ENCODE results near the gene HEXIM2.

The HEXIM2 gene

DNA sequence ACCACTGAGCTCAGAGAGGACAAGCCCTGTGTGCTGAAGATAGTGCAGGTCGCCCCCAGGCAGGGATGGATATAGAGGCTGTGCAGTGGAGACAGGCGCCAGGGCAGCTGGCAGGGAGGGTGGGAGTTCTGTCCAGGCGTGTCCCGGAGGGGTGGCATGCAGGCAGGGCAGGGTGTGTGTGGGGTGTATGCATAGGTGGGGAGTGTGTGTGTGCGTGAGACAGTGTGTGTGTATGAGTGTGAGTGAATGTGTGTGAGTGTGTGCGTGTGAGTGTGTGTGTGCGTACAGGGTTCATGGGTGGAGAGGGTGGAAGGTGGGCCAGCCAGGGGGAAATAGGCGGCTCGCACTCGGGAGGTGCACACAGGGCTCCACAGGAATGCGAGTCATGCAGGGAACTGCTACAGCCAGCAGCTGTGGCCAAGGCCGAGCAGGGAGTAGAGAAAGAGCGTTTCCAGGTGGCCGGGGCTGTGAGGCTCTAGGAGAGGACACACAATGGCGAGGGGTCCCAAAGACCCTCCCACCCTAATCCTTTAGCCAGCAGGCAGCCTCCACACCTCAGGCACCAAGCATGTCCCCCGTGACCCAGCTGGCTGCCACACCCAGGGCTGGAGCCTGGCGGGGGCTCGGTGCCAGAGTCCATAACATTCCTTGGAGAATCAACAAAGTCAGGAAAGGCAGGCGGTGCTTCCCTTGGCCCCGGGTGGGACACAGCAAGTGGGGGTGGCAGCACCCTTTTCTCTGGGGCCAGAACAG is 34.0 kb upstream of the HEXIM2 start:
- no peak for DNase-seq (ENCODE audit: low read depth in 3 of 3)

DNA sequence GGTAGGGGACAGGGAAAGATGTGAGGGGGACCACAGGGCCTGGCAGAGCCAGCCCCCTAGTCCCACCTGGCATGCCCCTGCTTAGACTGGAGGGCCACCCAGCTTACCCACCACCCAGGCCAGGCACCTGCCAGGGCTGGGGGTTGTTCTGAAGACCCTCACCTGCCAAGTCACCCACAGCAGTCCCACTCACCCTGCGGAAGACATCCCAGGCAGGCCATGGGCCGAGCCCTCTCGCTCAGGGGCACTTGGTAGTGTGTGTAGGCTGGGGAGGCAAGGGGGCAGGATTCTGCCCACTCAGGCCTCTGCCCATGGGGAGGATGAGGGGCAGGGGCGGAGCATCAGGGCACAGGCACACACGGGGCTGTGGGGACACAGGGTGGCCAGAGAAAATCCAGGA is 33.3 kb upstream of the HEXIM2 start:
- DNase-seq (ENCODE audit: low read depth in 3 of 3): no peak

DNA sequence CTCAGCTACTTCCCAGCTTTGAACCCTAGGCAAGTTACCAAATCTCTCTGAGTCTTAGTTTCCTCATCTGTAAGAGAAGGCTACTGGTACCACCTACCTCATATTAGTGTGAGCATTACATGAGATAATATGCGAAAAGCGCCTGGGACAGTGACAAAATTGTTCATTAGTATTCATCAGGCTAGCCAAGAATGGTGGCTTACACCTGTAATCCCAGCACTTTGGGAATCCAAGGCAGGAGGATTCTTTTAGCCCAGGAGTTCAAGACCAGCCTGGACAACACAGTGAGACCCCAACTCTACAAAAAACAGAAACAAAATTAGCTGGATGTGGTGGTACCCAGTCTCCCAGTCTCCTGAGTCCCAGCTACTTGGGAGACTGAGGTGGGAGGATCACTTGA is 32.7 kb upstream of the HEXIM2 start:
- no peak for DNase-seq (ENCODE audit: low read depth in 3 of 3)

DNA sequence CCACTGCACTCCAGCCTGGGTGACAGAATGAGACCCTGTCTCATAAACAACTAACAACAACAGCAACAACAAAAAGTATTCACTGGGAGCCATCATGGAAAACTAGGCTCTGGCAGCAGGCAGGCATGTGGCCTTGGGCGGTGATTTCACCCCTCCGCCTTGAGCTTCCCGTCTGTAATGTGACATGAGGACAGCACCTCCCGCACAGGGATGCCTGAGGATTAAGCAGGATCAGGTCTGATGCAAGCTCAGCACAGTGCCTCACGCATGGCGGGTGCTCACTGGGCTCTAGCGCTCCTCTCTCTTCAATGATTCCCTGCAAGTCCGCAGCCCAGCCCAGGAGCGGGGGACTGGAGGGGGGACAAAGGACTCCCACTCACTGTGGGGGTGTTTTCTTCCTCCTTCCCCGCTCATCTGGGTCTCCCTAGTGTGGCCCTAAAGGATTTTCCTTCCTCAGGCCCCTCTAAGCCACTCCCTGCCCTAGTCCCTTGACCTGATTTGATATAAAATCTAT is 32.2 kb upstream of the HEXIM2 start:
- no peak for DNase-seq (ENCODE audit: low read depth in 3 of 3)

DNA sequence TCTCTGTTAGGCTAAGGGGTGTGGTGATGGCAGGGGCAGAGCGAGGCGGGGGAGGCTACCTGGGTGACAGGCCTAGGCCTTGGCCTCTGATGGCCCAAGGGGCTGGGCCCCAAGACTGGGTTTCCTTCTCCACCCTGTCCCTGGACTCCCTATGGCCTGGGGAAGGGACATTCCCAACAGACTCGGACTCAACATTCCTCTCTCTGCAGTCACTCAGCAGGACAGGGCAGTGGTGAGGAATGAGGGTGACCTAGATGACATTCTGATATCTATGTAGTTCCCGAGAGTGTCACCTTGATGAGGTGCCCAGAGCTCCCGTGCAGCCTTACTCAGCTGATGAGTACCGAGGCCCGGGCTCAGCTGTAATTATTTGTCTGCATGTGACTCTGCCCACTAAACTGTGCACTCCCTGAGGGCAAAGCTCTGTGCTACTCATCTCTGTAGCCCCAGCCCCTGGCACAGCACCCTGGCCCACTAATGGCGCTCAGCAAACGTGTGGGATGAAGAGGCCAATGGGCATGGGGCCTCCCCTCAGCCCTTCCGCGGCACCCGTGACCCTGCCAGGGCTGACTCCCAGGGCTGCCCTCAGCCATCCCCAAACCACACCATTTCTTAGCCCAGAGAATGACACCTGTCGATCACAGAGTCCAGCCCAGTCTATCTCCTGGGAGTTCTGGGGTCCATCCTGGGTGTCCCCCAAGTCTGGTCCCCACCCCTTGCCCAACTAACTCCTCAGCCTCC is 31.6 kb upstream of the HEXIM2 start:
- no peak for DNase-seq (ENCODE audit: low read depth in 3 of 3)

DNA sequence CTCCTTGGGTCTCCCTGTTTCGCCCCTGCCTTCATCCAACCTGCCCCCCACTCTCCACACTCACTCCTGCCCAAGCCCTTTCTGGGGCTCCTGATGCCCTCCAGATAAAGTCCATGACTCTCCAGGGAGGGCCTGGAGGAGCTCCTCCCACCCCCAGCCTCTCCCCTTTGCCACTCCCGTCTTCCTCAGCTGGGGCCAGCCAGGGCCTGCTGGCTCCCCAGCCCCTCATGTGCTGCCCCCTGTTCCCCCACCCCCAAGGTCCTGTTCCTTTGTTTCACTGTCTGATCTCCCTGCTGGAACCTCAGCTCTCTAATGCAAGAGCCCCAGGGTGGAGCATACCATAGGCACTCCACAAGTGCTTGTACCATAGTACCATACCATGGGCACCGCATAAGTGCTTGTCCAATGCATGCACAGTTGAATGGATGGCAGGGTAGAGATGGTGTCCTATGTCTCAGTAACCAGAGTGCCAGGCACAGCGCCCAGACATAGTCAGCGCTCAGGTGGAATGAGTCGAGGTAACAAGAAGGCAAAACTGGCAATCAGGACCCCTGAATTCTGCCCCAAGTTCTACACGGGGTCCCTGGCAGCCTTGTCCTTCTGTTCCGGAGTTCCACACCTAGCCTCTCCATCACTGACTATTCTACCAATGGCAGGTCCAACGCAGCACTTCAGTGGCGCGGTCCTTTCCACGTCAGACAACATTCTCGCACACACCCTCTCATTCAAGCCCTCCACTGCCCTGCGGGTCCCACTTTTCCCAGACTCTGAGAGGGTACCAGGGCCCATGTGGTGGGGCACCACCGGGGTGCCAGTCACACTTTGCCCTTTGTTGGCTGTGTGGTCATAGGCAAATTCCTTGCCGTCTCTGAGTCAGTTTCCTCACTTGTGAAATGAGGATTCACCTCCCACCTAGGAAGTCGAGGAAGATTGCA is 30.7 kb upstream of the HEXIM2 start:
- DNase-seq (ENCODE audit: low read depth in 3 of 3): no peak

DNA sequence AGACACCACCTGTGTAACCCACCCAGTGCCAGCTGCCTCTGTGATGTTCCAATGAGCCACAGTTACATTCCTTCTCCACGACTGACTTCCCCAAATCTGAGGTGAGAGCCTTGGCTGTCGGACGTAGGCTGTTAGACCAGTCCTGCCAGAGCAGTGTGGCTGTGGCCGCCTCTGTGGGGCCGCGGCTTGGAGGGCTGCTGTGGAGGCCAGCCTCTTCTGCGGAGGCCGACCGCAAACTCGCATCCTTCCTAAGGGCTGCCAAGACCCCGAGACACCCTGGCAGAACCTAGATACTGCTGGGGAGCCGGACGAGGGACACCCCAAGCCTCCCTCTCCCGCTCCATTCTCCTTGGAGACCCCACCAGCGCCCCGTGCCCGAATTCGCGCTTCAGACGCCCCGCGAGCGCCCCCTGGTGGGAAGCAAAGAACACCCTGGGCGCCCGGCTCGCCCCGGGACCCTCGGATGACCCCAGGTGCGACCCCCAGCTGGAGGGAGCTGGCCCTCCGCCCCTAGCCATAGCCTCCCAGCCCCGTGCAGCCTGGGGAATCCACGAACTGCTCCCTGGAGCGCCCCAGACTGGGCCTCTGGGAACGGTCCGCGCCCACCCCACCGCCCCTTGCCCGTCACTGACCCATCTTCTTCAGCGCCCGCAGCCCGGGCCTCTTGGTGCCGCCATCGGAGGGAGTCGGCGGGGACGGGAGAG is 29.9 kb upstream of the HEXIM2 start:
- peak in 2 of 3 experiments; percentile 18 to 52 for DNase-seq (ENCODE audit: low read depth in 3 of 3)

DNA sequence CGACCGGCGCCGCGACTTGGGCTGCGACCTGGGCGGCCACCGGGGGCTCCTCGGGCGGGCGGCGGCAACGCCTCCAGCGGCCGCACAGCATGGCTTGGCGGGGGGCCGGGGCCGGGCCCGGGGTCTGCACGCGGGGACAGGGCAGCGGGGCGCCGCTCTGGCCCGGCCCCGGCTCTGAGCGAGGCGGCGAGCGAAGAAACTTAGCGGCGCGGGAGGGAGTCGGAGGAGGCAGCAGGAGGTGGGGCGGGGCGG is 29.4 kb upstream of the HEXIM2 start, which contains the start of gene PLCD3:
TSS of gene PLCD3 (minus strand) at position 196 of the 252 bp plus-strand sequence. CDS start at position 91, 105 bp downstream.
- DNase-seq (ENCODE audit: low read depth in 3 of 3): no peak

DNA sequence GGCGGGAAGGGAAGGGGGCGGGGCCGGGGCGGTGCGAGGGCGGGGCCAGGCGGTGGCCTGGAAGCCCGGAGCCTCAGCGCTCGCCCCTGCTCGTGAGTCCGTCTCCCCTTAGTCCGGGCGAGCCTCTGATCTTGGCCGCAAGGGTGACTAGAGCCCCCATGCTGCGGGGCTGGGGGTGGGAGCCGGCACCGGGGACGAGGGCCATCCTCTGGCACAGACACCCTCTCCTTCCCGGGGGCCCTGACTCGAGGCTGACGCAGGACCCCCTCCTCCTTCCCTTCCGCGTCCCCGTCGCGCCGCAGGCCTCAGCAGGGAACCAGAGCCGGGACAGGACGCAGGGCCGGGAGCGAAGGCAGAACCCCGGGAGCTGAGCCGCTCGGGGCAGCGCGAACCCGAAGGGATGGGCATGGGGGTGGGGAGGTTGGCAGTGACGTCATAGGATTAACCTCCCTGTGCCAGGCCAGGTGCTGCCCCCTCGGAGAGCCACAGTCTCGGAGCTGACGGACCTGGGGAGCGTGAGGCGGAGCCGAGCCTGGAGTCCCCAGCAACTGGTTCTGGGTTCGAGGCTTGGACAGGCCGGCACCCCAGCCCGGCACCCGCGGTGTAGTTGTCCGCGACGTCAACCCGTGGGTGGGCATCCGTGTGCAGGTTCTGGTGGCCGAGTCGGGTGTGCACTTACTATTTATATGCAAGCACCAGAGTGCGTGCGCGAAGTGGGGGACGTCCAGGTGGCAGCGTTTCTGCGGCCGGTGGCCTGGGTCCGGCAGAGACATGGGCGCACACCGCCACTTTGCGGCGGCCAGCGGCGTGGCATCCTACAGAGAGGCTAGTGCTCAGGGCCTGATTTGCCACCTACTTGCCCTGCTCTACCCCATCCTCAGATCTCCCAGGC is 28.9 kb upstream of the HEXIM2 start:
- peak; percentile 40 to 65 (median 48) for DNase-seq (ENCODE audit: low read depth in 3 of 3)

DNA sequence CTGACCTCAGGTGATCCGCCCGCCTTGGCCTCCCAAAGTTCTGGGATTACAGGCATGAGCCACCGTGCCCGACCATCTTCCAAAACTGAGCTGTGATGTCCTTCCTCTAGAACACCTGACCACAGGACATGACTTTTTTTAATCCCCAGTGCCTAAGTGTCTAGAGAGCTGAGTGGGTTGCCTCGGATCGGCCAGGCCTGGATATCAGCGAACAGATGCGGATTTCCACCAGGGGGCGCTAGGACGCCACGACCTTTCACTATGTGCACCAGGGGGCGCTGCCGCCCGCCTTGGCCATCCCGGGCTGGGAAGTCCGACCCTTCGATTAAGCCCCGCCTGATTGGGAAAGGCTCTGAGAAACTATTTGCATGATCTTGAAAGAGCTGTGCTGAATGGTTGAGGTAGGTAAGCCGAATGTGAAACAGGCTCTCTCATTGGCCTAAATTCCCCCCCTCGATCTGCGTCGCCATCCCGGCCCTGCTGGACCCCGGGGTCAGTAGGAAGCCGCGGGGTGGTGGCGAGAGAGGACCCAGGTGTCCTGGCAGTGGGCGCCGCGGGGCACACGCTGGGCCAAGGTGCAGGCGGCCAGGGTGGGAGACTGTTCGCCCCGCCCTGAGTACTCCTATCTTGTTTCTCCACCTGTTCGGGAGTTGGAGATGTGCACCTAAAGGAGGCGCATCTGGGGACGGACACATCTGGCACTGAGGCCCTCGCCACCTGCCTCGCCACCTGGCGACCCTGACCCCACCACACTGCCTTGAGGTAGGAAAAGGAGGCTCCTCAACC is 26.3 kb upstream of the HEXIM2 start, which contains the start of gene ACBD4:
TSS of gene ACBD4 (plus strand) at position 496 of the 786 bp plus-strand sequence. CDS start 458 bp downstream, outside the sequence.
- peak; percentile 94 to 97 (median 94) for DNase-seq (ENCODE audit: low read depth in 3 of 3)

DNA sequence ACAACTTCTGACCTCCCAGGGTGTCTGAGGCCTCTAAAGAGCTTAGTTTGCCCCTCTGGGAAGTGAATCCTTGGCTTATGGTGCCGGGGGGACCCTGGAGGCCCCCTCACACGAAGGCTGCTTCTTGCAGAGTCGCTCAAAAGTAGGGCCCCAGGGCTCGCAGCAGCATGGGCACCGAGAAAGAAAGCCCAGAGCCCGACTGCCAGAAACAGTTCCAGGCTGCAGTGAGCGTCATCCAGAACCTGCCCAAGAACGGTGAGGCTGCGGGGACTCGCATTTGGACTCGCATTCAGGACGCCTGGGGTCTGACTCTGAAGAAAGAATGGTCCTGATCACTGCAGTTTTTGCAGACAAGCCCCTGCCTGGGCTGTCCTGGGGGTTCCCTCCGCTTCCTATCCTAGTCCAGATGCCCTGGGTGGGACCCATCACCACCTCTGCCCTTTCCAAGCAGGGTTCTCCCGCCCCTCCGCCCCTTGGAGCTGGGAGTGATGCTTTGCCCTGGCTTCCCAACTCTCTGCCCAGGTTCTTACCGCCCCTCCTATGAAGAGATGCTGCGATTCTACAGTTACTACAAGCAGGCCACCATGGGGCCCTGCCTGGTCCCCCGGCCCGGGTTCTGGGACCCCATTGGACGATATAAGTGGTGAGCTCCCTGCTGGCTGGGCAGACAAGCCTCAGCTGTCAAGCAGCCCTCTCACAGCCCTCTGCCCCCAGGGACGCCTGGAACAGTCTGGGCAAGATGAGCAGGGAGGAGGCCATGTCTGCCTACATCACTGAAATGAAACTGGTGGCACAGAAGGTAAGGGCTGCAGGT is 25.5 kb upstream of the HEXIM2 start:
- DNase-seq (ENCODE audit: low read depth in 3 of 3): no peak

DNA sequence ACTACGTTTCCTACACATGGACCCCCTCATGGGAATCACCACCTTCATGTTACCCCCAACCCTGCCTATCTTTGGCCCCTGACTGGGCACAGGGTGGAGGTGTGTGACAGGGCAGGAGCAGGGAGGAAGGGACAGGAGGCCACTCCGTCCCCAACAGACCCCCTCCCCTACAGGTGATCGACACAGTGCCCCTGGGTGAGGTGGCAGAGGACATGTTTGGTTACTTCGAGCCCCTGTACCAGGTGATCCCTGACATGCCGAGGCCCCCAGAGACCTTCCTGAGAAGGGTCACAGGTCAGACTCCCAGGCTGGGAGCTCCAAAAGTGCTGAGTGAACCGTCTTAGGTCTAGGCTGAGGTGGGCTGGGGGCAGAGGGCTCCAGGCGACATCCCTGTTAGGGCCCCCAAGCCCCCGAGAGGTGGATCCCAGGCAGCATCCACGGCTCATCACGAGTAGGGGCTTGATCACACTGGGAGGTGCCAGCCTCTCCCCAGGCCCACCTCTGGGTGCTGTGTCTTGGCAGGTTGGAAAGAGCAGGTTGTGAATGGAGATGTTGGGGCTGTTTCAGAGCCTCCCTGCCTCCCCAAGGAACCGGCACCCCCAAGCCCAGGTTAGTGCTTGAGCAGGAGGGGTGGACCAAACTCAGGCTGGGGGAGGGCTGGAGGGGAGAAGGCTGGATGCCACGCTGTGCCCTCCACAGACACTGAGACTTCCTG is 24.7 kb upstream of the HEXIM2 start:
- DNase-seq (ENCODE audit: low read depth in 3 of 3): no peak

DNA sequence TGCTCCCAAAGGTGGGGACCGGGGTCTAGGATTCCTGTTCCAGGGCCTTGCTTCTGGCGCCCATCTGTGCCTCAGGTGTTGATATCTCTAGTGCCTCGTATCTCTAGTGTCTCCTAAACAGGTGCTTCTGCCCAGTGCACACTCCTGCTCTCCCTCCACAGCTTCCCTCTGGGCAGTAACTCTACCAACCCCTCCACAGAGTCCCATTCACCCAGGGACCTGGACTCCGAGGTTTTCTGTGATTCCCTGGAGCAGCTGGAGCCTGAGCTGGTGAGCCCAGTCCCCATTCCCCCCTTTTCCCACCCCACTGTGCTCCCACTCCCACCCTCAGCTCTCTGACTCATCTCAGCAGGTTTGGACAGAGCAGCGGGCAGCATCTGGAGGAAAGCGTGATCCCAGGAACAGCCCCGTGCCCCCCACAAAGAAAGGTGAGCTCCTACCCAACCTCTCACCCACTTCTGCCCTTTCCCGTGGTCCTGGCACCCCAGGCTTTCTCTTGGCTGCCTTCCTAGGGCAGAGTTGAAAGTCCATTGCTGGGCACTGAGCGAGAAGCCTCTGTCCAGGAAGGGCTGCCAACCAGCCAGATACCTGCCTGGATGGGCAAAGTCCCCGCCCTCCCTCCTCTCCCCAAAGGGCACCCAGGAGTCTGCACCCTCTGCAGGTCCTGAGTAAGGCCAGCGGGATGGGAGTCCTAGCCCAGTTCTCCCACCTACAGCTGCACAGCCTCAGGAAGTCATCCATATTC is 23.9 kb upstream of the HEXIM2 start:
- no peak for DNase-seq (ENCODE audit: low read depth in 3 of 3)

DNA sequence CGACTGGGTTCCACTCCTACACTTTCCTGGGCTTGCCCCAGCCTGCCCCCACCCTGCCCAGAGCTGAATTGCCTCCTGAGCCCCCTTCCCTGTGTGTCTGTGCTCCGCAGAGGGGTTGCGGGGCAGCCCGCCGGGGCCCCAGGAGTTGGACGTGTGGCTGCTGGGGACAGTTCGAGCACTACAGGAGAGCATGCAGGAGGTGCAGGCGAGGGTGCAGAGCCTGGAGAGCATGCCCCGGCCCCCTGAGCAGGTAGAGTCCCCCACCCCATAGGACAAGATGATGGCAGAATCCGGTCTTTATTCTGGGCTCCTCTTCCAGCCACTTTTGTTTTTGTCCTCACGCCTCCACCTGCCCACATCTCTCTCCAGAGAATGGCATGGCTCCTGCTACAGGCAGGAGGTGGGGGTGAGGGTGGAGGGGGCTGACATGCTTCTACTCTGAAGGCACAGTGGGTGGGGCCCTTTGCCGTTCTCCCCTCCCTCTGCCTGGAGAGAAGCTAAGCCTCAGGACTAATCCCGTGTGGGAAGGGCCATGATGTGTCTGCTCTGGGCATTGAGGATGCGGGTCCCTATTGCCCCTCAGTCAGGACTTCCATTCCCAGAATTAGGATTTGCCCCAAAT is 22.7 kb upstream of the HEXIM2 start:
- no peak for DNase-seq (ENCODE audit: low read depth in 3 of 3)

DNA sequence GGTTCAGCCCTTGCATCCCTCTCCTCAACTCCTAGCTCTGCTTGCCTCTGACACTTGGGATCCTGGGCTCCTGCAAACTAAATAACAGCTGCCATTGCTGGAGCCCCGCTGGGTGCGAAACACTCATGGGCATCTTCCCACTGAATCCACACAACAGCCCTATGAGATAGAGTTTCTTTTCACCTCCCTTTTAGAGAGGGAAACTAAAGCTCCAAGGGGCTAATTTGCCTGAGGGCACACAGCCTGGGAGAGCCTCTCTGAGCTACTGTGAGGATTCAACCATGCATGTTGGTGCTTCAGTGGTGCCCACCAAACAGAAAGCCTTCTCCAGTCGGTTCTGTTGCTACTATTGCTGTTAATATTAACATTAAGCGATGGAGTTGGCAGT is 22.1 kb upstream of the HEXIM2 start:
- no peak for DNase-seq (ENCODE audit: low read depth in 3 of 3)

DNA sequence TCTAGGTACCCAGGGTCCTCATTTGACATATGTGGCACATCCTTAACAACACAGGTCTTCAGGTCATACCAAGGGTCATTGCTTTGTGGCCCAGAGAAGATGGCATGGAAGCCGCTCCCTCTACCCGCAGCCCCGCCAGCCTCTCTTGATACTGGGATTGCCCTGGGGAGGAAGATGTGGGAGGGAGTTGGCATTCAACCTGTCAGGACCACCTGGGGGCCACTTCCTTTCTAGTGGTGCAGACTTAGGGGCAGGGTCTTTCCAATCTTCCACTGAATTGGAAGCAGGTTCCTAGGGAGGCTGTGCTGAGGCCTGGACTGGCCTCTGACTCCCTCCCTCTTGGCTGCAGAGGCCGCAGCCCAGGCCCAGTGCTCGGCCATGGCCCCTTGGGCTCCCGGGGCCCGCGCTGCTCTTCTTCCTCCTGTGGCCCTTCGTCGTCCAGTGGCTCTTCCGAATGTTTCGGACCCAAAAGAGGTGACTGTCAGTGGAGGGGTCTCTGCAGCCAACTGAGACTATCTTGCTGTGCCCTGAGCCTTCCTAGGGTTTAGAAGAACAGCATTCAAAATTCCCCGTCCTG is 18.5 kb upstream of the HEXIM2 start:
- DNase-seq (ENCODE audit: low read depth in 3 of 3): no peak
